Fibroblast of lung (primary cell): ENCODE data around the gene TMCC1. TPM values are rescaled to one million over a fixed set of nuclear protein-coding genes. Genes with fewer than 3 reads are reported as not detected.

Experiments used
- DNase-seq, 2 donors: peaks; one replicate each; pipeline versions ENCODE4 v3.0.0 to v3.0.0-alpha.2; 2010; ENCODE audit warnings: low read depth in 2 of 2
- H2AFZ ChIP-seq: 2 replicates; pipeline ENCODE4 v1.5.1; 2012; ENCODE audit warnings: low read length, control low read depth, inconsistent platforms
- H3K27ac ChIP-seq: 2 replicates; pipeline ENCODE4 v1.5.1; 2011; ENCODE audit warnings: low read length, control low read depth; ENCODE audit not compliant: insufficient read depth
- H3K27me3 ChIP-seq: 2 replicates; pipeline ENCODE4 v1.5.1; 2011; ENCODE audit warnings: mild to moderate bottlenecking, low read length; ENCODE audit not compliant: control insufficient read depth, insufficient read depth
- H3K36me3 ChIP-seq: 2 replicates; pipeline ENCODE4 v1.5.1; 2011; ENCODE audit warnings: low read length; ENCODE audit not compliant: control insufficient read depth, insufficient read depth
- H3K4me1 ChIP-seq: 2 replicates; pipeline ENCODE4 v1.5.1; 2011; ENCODE audit warnings: low read length; ENCODE audit not compliant: control insufficient read depth, insufficient read depth; ENCODE audit errors: extremely low read depth
- H3K4me2 ChIP-seq: 2 replicates; pipeline ENCODE4 v1.5.1; 2011; ENCODE audit warnings: low read length, control low read depth; ENCODE audit not compliant: insufficient read depth; ENCODE audit errors: extremely low read depth
- H3K4me3 ChIP-seq, 4 experiments: fragments of 200-600 bp in 1 of 4; sonication (generic) in 1 of 4; replicated peaks in 1 of 4; 2 replicates each; pipeline ENCODE4 v1.5.1; 2011 to 2016; ENCODE audit warnings: low read length in 4 of 4, low read depth in 3 of 4, mild to moderate bottlenecking in 3 of 4, control low read depth in 2 of 4, inconsistent platforms in 1 of 4, mixed read lengths in 1 of 4; ENCODE audit not compliant: insufficient read depth in 1 of 4; ENCODE audit errors: control extremely low read depth in 1 of 4
- H3K79me2 ChIP-seq: 2 replicates; pipeline ENCODE4 v1.5.1; 2012; ENCODE audit warnings: mild to moderate bottlenecking, low read length, inconsistent platforms; ENCODE audit not compliant: control insufficient read depth, insufficient read depth
- H3K9ac ChIP-seq: 2 replicates; pipeline ENCODE4 v1.5.1; 2011; ENCODE audit warnings: mild to moderate bottlenecking, low read length, control low read depth; ENCODE audit not compliant: insufficient read depth
- H3K9me3 ChIP-seq: 2 replicates; pipeline ENCODE4 v1.5.1; 2012; ENCODE audit warnings: low read depth, low read length; ENCODE audit not compliant: control insufficient read depth, insufficient read depth
- H4K20me1 ChIP-seq: 2 replicates; pipeline ENCODE4 v1.5.1; 2011; ENCODE audit warnings: low read length; ENCODE audit not compliant: control insufficient read depth, insufficient read depth; ENCODE audit errors: extremely low read depth
- EZH2 ChIP-seq: IDR thresholded peaks from 2 replicates; pipeline ENCODE4 v1.5.1; 2012; ENCODE audit warnings: low read length, control low read depth, mild to moderate bottlenecking; ENCODE audit errors: missing control alignments
- polyA plus RNA-seq, 2 donors: library from polyadenylated mRNA; depleted of rRNA in 1 of 2; stranded (reverse) in 1 of 2; unstranded in 1 of 2; fragments of >200 nt; gene quantifications; 2 replicates each; pipeline ENCODE4 v1.2.1, GENCODE V29; 2011 to 2012; ENCODE audit warnings: missing spikeins in 1 of 2
- total RNA-seq: library from RNA; depleted of rRNA; stranded (reverse); fragments of >200 nt; gene quantifications from 2 replicates; pipeline ENCODE4 v1.2.1, GENCODE V29; 2014
- TF ChIP-seq, protein P1 (sequence below), 2 donors: IDR thresholded peaks in 1 of 2; conservative IDR thresholded peaks in 1 of 2; 1 replicate in 1 of 2; 2 replicates in 1 of 2; pipeline ENCODE4 v1.5.1; 2011 to 2012; ENCODE audit warnings: low read length in 2 of 2, control low read depth in 1 of 2, inconsistent platforms in 1 of 2, low read depth in 1 of 2, mild to moderate bottlenecking in 1 of 2

TMCC1 gene
- total and polyA plus RNA-seq, 2 donors (not counting 1 experiment from before 2014, with no cell fraction given): 16.2 to 16.8 TPM

GRCh38 chr3:129770604-129771003, 122.9 kb downstream of the TMCC1 start:
- no peak for DNase-seq
- Histone ChIP-seq H3K9me3 (no peaks in the 10 kb centered on the region), H2AFZ (no peak overlapping the region), H3K27ac (no peak overlapping the region), H3K79me2 (no peaks in the 10 kb centered on the region), H3K4me3 (no peak overlapping the region), H3K4me2 (no peak overlapping the region), H3K9ac (no peak overlapping the region), H3K27me3 (no peaks in the 10 kb centered on the region), H3K36me3 (no peaks in the 10 kb centered on the region), H4K20me1 (no peaks in the 10 kb centered on the region), H3K4me1 (no peaks in the 10 kb centered on the region)
- TF ChIP-seq, protein P1, sequence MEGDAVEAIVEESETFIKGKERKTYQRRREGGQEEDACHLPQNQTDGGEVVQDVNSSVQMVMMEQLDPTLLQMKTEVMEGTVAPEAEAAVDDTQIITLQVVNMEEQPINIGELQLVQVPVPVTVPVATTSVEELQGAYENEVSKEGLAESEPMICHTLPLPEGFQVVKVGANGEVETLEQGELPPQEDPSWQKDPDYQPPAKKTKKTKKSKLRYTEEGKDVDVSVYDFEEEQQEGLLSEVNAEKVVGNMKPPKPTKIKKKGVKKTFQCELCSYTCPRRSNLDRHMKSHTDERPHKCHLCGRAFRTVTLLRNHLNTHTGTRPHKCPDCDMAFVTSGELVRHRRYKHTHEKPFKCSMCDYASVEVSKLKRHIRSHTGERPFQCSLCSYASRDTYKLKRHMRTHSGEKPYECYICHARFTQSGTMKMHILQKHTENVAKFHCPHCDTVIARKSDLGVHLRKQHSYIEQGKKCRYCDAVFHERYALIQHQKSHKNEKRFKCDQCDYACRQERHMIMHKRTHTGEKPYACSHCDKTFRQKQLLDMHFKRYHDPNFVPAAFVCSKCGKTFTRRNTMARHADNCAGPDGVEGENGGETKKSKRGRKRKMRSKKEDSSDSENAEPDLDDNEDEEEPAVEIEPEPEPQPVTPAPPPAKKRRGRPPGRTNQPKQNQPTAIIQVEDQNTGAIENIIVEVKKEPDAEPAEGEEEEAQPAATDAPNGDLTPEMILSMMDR (conservative IDR thresholded peaks at IDR 0.05 in 1 of 2, IDR thresholded peaks at IDR 0.05 in 1 of 2; ENCODE audit: low read depth in 1 of 2, low read length in 2 of 2): no peak
- TF ChIP-seq EZH2: no peak

GRCh38 chr3:129769616-129770015, 123.9 kb downstream of the TMCC1 start:
- no peak overlapping the region for H3K4me2 ChIP-seq
- H2AFZ ChIP-seq: no peak overlapping the region
- TF ChIP-seq, protein P1 (conservative IDR thresholded peaks at IDR 0.05 in 1 of 2, IDR thresholded peaks at IDR 0.05 in 1 of 2; ENCODE audit: low read depth in 1 of 2, low read length in 2 of 2): no peak
- no peak for TF ChIP-seq EZH2
- H3K4me3 ChIP-seq: no peak overlapping the region
- H3K4me1 ChIP-seq: no peaks in the 10 kb centered on the region
- no peak overlapping the region for H3K9ac ChIP-seq
- H3K9me3 ChIP-seq: no peaks in the 10 kb centered on the region
- no peak for DNase-seq
- no peaks in the 10 kb centered on the region for H3K27me3 ChIP-seq
- H3K27ac ChIP-seq: no peak overlapping the region
- H3K79me2 ChIP-seq: no peaks in the 10 kb centered on the region
- H3K36me3 ChIP-seq: no peaks in the 10 kb centered on the region
- H4K20me1 ChIP-seq: no peaks in the 10 kb centered on the region

DNA sequence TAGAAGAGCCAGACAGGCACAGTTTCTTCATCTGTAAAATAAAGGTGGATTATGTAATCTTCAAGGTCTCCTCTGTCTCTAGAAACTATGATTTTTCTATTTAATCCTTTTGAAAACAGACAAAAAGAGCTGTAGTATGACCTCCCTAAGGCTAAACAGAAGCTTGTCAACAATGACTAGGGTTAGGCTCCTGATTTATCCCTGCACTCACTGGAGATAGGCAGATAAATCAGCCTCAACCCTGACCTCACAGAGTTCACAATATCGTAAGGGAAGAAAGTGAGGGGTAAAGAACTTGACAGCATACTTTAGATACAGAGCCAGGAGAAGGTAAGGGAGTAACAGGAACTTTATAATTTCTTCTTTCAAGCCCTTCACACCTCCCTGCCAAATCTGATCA, 124.8 kb downstream of the TMCC1 start:
- H3K79me2 ChIP-seq: no peaks in the 10 kb centered on the region
- no peaks in the 10 kb centered on the region for H3K4me1 ChIP-seq
- TF ChIP-seq, protein P1 (conservative IDR thresholded peaks at IDR 0.05 in 1 of 2, IDR thresholded peaks at IDR 0.05 in 1 of 2; ENCODE audit: low read depth in 1 of 2, low read length in 2 of 2): no peak
- no peak for TF ChIP-seq EZH2
- no peak overlapping the region for H2AFZ ChIP-seq
- H3K4me3 ChIP-seq: no peak overlapping the region
- no peaks in the 10 kb centered on the region for H3K36me3 ChIP-seq
- H3K4me2 ChIP-seq: no peak overlapping the region
- no peak overlapping the region for H3K9ac ChIP-seq
- no peaks in the 10 kb centered on the region for H4K20me1 ChIP-seq
- H3K27ac ChIP-seq: no peak overlapping the region
- no peak for DNase-seq
- no peaks in the 10 kb centered on the region for H3K9me3 ChIP-seq
- no peaks in the 10 kb centered on the region for H3K27me3 ChIP-seq
